ENCODE data around the gene ZNF786.

ZNF786 gene

GRCh38 chr7:149074116-149074885 lies 16.2 kb downstream of the ZNF786 start:
- Histone ChIP-seq H4K91ac (ENCODE audit: low read length) (no peak overlapping the region), H3K14ac (ENCODE audit: low read length in 2 of 2) (no peak overlapping the region), H2AK5ac (ENCODE audit: low read length, severe bottlenecking) (no peak overlapping the region), H2BK12ac (ENCODE audit: low read length in 2 of 2) (no peak overlapping the region), H4K8ac (ENCODE audit: low read length) (no peak overlapping the region), H3K4ac (ENCODE audit: low read depth in 1 of 2, low read length in 2 of 2) (no peak overlapping the region), H3K36me3 (ENCODE audit: control insufficient read depth in 1 of 2, insufficient read depth in 2 of 2, low read depth in 1 of 2, low read length in 2 of 2) (peaks cover 34 to 43% of the 10 kb centered on the region in 2 experiments), H3K79me1 (replicated peaks; ENCODE audit: low read length, poor library complexity, severe bottlenecking) (peaks cover 31% of the 10 kb centered on the region), H3K23ac (ENCODE audit: low read length in 2 of 2) (no peak overlapping the region), H3K4me3 (ENCODE audit: insufficient read depth in 1 of 2, low read depth in 1 of 2, low read length in 2 of 2) (no peak overlapping the region), H3K27ac (ENCODE audit: low read length, poor library complexity, severe bottlenecking) (no peak overlapping the region), H3K9me3 (ENCODE audit: control insufficient read depth, low read length) (no peaks in the 10 kb centered on the region), H3K4me2 (ENCODE audit: low read length, poor library complexity, severe bottlenecking) (no peak overlapping the region), H3K9ac (ENCODE audit: low read length) (no peak overlapping the region), H2AFZ (ENCODE audit: low read depth, low read length) (no peak overlapping the region), H3K27me3 (ENCODE audit: control insufficient read depth in 1 of 2, insufficient read depth in 1 of 2, low read length in 2 of 2) (no peaks in the 10 kb centered on the region), H2BK120ac (ENCODE audit: low read depth, low read length) (no peak overlapping the region), H3K4me1 (ENCODE audit: control insufficient read depth, insufficient read depth, low read depth, low read length) (no peaks in the 10 kb centered on the region), H2BK15ac (ENCODE audit: low read depth, poor library complexity, severe bottlenecking) (no peak overlapping the region), H2BK5ac (ENCODE audit: low read depth, low read length, poor library complexity, severe bottlenecking) (no peak overlapping the region), H3K18ac (ENCODE audit: low read depth in 1 of 2, low read length in 2 of 2) (no peak overlapping the region)
- DNase-seq = no peak
- 93% methylated on average over 1 of the region's 3 CpGs for whole genome bisulfite sequencing

GRCh38 chr7:149072438-149072775 lies 18.1 kb downstream of the ZNF786 start:
- Histone ChIP-seq H2BK120ac (ENCODE audit: low read depth, low read length) (no peak overlapping the region), H2BK5ac (ENCODE audit: low read depth, low read length, poor library complexity, severe bottlenecking) (no peak overlapping the region), H2BK15ac (ENCODE audit: low read depth, poor library complexity, severe bottlenecking) (no peak overlapping the region), H3K4me3 (ENCODE audit: insufficient read depth in 1 of 2, low read depth in 1 of 2, low read length in 2 of 2) (no peak overlapping the region), H2BK12ac (ENCODE audit: low read length in 2 of 2) (no peak overlapping the region), H3K4me2 (ENCODE audit: low read length, poor library complexity, severe bottlenecking) (no peak overlapping the region), H3K4me1 (ENCODE audit: control insufficient read depth, insufficient read depth, low read depth, low read length) (no peaks in the 10 kb centered on the region), H3K36me3 (ENCODE audit: control insufficient read depth in 1 of 2, insufficient read depth in 2 of 2, low read depth in 1 of 2, low read length in 2 of 2) (peaks cover 38 to 49% of the 10 kb centered on the region in 2 experiments), H2AK5ac (ENCODE audit: low read length, severe bottlenecking) (no peak overlapping the region), H4K91ac (ENCODE audit: low read length) (no peak overlapping the region), H3K9ac (ENCODE audit: low read length) (no peak overlapping the region), H3K14ac (ENCODE audit: low read length in 2 of 2) (no peak overlapping the region), H3K27ac (ENCODE audit: low read length, poor library complexity, severe bottlenecking) (no peak overlapping the region), H3K27me3 (ENCODE audit: control insufficient read depth in 1 of 2, insufficient read depth in 1 of 2, low read length in 2 of 2) (no peaks in the 10 kb centered on the region), H3K4ac (ENCODE audit: low read depth in 1 of 2, low read length in 2 of 2) (no peak overlapping the region), H3K18ac (ENCODE audit: low read depth in 1 of 2, low read length in 2 of 2) (no peak overlapping the region), H3K79me1 (replicated peaks; ENCODE audit: low read length, poor library complexity, severe bottlenecking) (peaks cover 29% of the 10 kb centered on the region), H2AFZ (ENCODE audit: low read depth, low read length) (no peak overlapping the region), H3K23ac (ENCODE audit: low read length in 2 of 2) (no peak overlapping the region), H3K9me3 (ENCODE audit: control insufficient read depth, low read length) (no peaks in the 10 kb centered on the region), H4K8ac (ENCODE audit: low read length) (no peak overlapping the region)
- WGBS = 99% methylated on average over 4 of the region's 4 CpGs
- no peak for DNase-seq

DNA sequence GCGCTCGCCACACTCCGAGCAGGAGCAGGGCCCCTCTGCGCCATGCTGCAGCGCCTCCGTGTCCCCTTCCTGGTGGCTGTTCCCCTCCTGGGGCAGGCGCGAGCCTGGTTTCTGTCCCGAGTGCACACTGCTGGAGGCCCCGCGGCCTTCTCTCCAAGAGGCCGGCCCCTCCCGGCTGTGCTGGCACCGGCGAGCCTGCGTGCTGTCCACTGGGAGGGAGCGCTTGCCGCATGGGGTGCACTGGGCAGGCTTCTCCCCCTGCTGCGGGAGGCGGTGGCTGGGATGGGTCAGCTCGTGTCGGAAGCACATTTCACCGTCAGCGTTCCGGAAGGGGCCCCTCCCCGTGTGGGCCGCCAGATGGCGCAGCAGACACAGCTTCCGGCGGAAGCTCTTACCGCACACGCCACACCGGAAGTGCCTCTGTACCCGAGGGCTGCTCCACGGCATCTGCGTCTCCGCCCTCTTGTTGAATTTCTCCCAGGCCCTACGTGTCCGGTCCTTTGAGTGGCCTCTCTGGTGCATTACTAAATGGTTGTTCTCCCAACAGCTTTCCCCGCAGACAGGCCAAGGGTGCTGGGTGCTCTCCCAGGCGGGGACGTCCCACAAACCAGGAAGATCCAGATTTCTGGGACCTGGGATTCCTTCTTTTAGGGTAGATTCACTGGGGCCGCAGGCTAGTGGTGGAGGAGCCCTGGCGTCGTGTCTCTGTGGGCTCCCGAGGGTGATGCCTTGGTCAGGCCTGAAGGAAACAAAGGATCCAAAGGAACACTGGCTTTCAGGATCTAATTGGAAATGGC lies 18.7 kb downstream of the ZNF786 start:
- Histone ChIP-seq H3K9me3 (ENCODE audit: control insufficient read depth, low read length) (no peaks in the 10 kb centered on the region), H3K79me1 (replicated peaks; ENCODE audit: low read length, poor library complexity, severe bottlenecking) (peaks cover 29% of the 10 kb centered on the region), H2BK120ac (ENCODE audit: low read depth, low read length) (no peak overlapping the region), H3K18ac (ENCODE audit: low read depth in 1 of 2, low read length in 2 of 2) (no peak overlapping the region), H2AFZ (ENCODE audit: low read depth, low read length) (no peak overlapping the region), H2AK5ac (ENCODE audit: low read length, severe bottlenecking) (no peak overlapping the region), H3K4me3 (ENCODE audit: insufficient read depth in 1 of 2, low read depth in 1 of 2, low read length in 2 of 2) (no peak overlapping the region), H3K27me3 (ENCODE audit: control insufficient read depth in 1 of 2, insufficient read depth in 1 of 2, low read length in 2 of 2) (no peaks in the 10 kb centered on the region), H3K4ac (ENCODE audit: low read depth in 1 of 2, low read length in 2 of 2) (no peak overlapping the region), H3K23ac (ENCODE audit: low read length in 2 of 2) (no peak overlapping the region), H4K91ac (ENCODE audit: low read length) (peak overlapping the region; percentile 44), H3K36me3 (ENCODE audit: control insufficient read depth in 1 of 2, insufficient read depth in 2 of 2, low read depth in 1 of 2, low read length in 2 of 2) (peaks cover 40 to 46% of the 10 kb centered on the region in 2 experiments), H2BK12ac (ENCODE audit: low read length in 2 of 2) (no peak overlapping the region), H3K27ac (ENCODE audit: low read length, poor library complexity, severe bottlenecking) (no peak overlapping the region), H2BK5ac (ENCODE audit: low read depth, low read length, poor library complexity, severe bottlenecking) (no peak overlapping the region), H3K9ac (ENCODE audit: low read length) (no peak overlapping the region), H3K4me1 (ENCODE audit: control insufficient read depth, insufficient read depth, low read depth, low read length) (no peaks in the 10 kb centered on the region), H4K8ac (ENCODE audit: low read length) (no peak overlapping the region), H2BK15ac (ENCODE audit: low read depth, poor library complexity, severe bottlenecking) (no peak overlapping the region), H3K14ac (ENCODE audit: low read length in 2 of 2) (no peak overlapping the region), H3K4me2 (ENCODE audit: low read length, poor library complexity, severe bottlenecking) (no peak overlapping the region)
- peak; percentile 11 for DNase-seq
- 81% methylated on average over 46 of the region's 46 CpGs for WGBS

GRCh38 chr7:149071182-149071635 lies 19.3 kb downstream of the ZNF786 start:
- H3K4ac ChIP-seq (ENCODE audit: low read depth in 1 of 2, low read length in 2 of 2) = no peak overlapping the region
- no peak overlapping the region for H3K18ac ChIP-seq (ENCODE audit: low read depth in 1 of 2, low read length in 2 of 2)
- H3K4me2 ChIP-seq (ENCODE audit: low read length, poor library complexity, severe bottlenecking) = no peak overlapping the region
- H3K14ac ChIP-seq (ENCODE audit: low read length in 2 of 2) = no peak overlapping the region
- H3K27me3 ChIP-seq (ENCODE audit: control insufficient read depth in 1 of 2, insufficient read depth in 1 of 2, low read length in 2 of 2) = no peaks in the 10 kb centered on the region
- no peak overlapping the region for H3K9ac ChIP-seq (ENCODE audit: low read length)
- H4K8ac ChIP-seq (ENCODE audit: low read length) = no peak overlapping the region
- no peak for DNase-seq
- 96% methylated on average over 29 of the region's 29 CpGs for WGBS
- H2AK5ac ChIP-seq (ENCODE audit: low read length, severe bottlenecking) = no peak overlapping the region
- H2AFZ ChIP-seq (ENCODE audit: low read depth, low read length) = no peak overlapping the region
- H2BK15ac ChIP-seq (ENCODE audit: low read depth, poor library complexity, severe bottlenecking) = no peak overlapping the region
- no peak overlapping the region for H3K4me3 ChIP-seq (ENCODE audit: insufficient read depth in 1 of 2, low read depth in 1 of 2, low read length in 2 of 2)
- H3K36me3 ChIP-seq (ENCODE audit: control insufficient read depth in 1 of 2, insufficient read depth in 2 of 2, low read depth in 1 of 2, low read length in 2 of 2) = peaks cover 38 to 45% of the 10 kb centered on the region in 2 experiments
- H3K23ac ChIP-seq (ENCODE audit: low read length in 2 of 2) = no peak overlapping the region
- H3K79me1 ChIP-seq (replicated peaks; ENCODE audit: low read length, poor library complexity, severe bottlenecking) = peaks cover 29% of the 10 kb centered on the region
- no peak overlapping the region for H2BK12ac ChIP-seq (ENCODE audit: low read length in 2 of 2)
- H2BK120ac ChIP-seq (ENCODE audit: low read depth, low read length) = no peak overlapping the region
- no peak overlapping the region for H2BK5ac ChIP-seq (ENCODE audit: low read depth, low read length, poor library complexity, severe bottlenecking)
- no peaks in the 10 kb centered on the region for H3K4me1 ChIP-seq (ENCODE audit: control insufficient read depth, insufficient read depth, low read depth, low read length)
- no peaks in the 10 kb centered on the region for H3K9me3 ChIP-seq (ENCODE audit: control insufficient read depth, low read length)
- H3K27ac ChIP-seq (ENCODE audit: low read length, poor library complexity, severe bottlenecking) = no peak overlapping the region
- no peak overlapping the region for H4K91ac ChIP-seq (ENCODE audit: low read length)
